Neural progenitor cell (in vitro differentiated cells): Measurements from ENCODE around the gene CLEC20A. TPM values are rescaled to one million over a fixed set of nuclear protein-coding genes. Genes with fewer than 3 reads are reported as not detected.

Experiments used
- DNase-seq: peaks from one replicate; pipeline ENCODE4 v3.0.0-alpha.2; 2016; ENCODE audit warnings: low spot score
- H2AFZ ChIP-seq: fragments of 200-600 bp; sonication (generic); replicated peaks from 2 replicates; pipeline ENCODE4 v1.6.1; 2016; ENCODE audit warnings: antibody characterized with exemption
- H3F3A ChIP-seq: fragments of 200-600 bp; sonication (generic); 2 replicates; pipeline ENCODE4 v1.6.1; 2016; ENCODE audit warnings: antibody characterized with exemption, low read depth
- H3K27ac ChIP-seq: fragments of 200-600 bp; sonication (generic); 2 replicates; pipeline ENCODE4 v1.5.1; 2016; ENCODE audit warnings: mild to moderate bottlenecking
- H3K27me3 ChIP-seq: fragments of 200-600 bp; sonication (generic); 2 replicates; pipeline ENCODE4 v1.6.1; 2016; ENCODE audit warnings: mild to moderate bottlenecking, moderate library complexity
- H3K36me3 ChIP-seq: fragments of 200-600 bp; sonication (generic); 2 replicates; pipeline ENCODE4 v1.5.1; 2016
- H3K4me1 ChIP-seq: fragments of 200-600 bp; sonication (generic); 2 replicates; pipeline ENCODE4 v1.6.1; 2016; ENCODE audit warnings: mixed run types
- H3K4me2 ChIP-seq: fragments of 200-600 bp; sonication (generic); 2 replicates; pipeline ENCODE4 v1.6.1; 2016
- H3K4me3 ChIP-seq: fragments of 200-600 bp; sonication (generic); 2 replicates; pipeline ENCODE4 v1.5.1; 2016
- H3K79me2 ChIP-seq: fragments of 200-600 bp; sonication (generic); 2 replicates; pipeline ENCODE4 v1.6.1; 2016; ENCODE audit warnings: low read depth
- H3K9ac ChIP-seq: fragments of 200-600 bp; sonication (generic); 2 replicates; pipeline ENCODE4 v1.6.1; 2016
- H3K9me3 ChIP-seq: fragments of 200-600 bp; sonication (generic); 2 replicates; pipeline ENCODE4 v1.5.1; 2016; ENCODE audit warnings: low read depth
- H4K20me1 ChIP-seq: fragments of 200-600 bp; sonication (generic); 2 replicates; pipeline ENCODE4 v1.6.1; 2016; ENCODE audit warnings: low read depth
- H3K27ac Mint-ChIP-seq: 3 replicates; pipeline ENCODE4 v1.8.0; 2021; ENCODE audit warnings: mixed read lengths
- H3K27me3 Mint-ChIP-seq: 2 replicates; pipeline ENCODE4 v1.8.0; 2022; ENCODE audit warnings: low read depth, mild to moderate bottlenecking, inconsistent platforms, moderate library complexity, mixed read lengths; ENCODE audit not compliant: insufficient read depth
- H3K36me3 Mint-ChIP-seq: 3 replicates; pipeline ENCODE4 v1.8.0; 2021; ENCODE audit warnings: mixed read lengths
- H3K4me1 Mint-ChIP-seq: 3 replicates; pipeline ENCODE4 v1.8.0; 2021; ENCODE audit warnings: mixed read lengths
- H3K4me3 Mint-ChIP-seq: 3 replicates; pipeline ENCODE4 v1.8.0; 2021; ENCODE audit warnings: mild to moderate bottlenecking, moderate library complexity, mixed read lengths
- H3K9me3 Mint-ChIP-seq: 3 replicates; pipeline ENCODE4 v1.8.0; 2020; ENCODE audit warnings: mixed read lengths
- EZH2 ChIP-seq: fragments of 200-600 bp; sonication (generic); IDR thresholded peaks from 2 replicates; pipeline ENCODE4 v1.6.1; 2017; ENCODE audit warnings: antibody characterized with exemption, mild to moderate bottlenecking, moderate library complexity
- EZH2phosphoT487 ChIP-seq: fragments of 200-600 bp; sonication (generic); IDR thresholded peaks from 2 replicates; pipeline ENCODE4 v1.6.1; 2017; ENCODE audit warnings: antibody characterized with exemption
- total RNA-seq: library from RNA; depleted of rRNA; stranded (reverse); fragments of >200 nt; gene quantifications from 2 replicates; pipeline ENCODE4 v1.2.3, GENCODE V29; 2015; ENCODE audit warnings: low replicate concordance
- TF ChIP-seq, protein P1 (sequence below): fragments of 200-600 bp; sonication (generic); IDR thresholded peaks from 2 replicates; pipeline ENCODE4 v1.5.1; 2017; ENCODE audit warnings: antibody characterized with exemption, mild to moderate bottlenecking

Gene CLEC20A
- total RNA-seq, 1 donor from 2014 or later = not detected

DNA sequence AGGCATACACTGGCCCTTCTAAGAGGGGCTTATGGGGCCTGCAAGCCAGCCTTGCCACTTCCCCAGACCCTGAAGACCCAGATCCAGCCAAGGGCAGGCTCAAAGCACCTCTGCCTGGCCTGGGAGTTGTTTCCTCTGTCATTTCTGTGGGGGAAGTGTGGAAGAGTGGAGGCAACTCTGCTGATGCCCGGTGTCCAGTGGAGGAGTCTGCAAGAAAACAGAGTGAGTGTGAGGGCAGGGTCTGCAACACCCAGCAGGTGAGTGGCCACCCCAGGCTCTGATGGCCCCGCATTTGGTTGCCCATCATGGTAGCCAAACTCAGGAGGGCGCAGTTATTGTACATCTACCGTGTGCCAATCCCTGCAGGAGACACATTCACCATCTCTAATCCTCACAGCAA lies 8.4 kb downstream of the CLEC20A start:
- Histone ChIP-seq H3K4me2 (no peak overlapping the region), H3K4me1 (no peaks in the 10 kb centered on the region), H2AFZ (no peak overlapping the region), H3K9me3 (no peaks in the 10 kb centered on the region), H3K79me2 (no peaks in the 10 kb centered on the region), H4K20me1 (no peaks in the 10 kb centered on the region), H3K9ac (no peak overlapping the region), H3F3A (no peaks in the 10 kb centered on the region), H3K27ac (no peak overlapping the region), H3K36me3 (no peaks in the 10 kb centered on the region), H3K27me3 (no peaks in the 10 kb centered on the region), H3K4me3 (no peak overlapping the region)
- Mint-ChIP-seq H3K4me3 (no peak overlapping the region), H3K4me1 (peaks cover 6% of the 10 kb centered on the region), H3K36me3 (peaks cover 1% of the 10 kb centered on the region), H3K9me3 (no peaks in the 10 kb centered on the region), H3K27ac (no peak overlapping the region), H3K27me3 (peaks cover 8% of the 10 kb centered on the region)
- DNase-seq = no peak
- TF ChIP-seq EZH2 = no peak
- TF ChIP-seq EZH2phosphoT487 = no peak
- TF ChIP-seq, protein P1, sequence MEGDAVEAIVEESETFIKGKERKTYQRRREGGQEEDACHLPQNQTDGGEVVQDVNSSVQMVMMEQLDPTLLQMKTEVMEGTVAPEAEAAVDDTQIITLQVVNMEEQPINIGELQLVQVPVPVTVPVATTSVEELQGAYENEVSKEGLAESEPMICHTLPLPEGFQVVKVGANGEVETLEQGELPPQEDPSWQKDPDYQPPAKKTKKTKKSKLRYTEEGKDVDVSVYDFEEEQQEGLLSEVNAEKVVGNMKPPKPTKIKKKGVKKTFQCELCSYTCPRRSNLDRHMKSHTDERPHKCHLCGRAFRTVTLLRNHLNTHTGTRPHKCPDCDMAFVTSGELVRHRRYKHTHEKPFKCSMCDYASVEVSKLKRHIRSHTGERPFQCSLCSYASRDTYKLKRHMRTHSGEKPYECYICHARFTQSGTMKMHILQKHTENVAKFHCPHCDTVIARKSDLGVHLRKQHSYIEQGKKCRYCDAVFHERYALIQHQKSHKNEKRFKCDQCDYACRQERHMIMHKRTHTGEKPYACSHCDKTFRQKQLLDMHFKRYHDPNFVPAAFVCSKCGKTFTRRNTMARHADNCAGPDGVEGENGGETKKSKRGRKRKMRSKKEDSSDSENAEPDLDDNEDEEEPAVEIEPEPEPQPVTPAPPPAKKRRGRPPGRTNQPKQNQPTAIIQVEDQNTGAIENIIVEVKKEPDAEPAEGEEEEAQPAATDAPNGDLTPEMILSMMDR = no peak

DNA sequence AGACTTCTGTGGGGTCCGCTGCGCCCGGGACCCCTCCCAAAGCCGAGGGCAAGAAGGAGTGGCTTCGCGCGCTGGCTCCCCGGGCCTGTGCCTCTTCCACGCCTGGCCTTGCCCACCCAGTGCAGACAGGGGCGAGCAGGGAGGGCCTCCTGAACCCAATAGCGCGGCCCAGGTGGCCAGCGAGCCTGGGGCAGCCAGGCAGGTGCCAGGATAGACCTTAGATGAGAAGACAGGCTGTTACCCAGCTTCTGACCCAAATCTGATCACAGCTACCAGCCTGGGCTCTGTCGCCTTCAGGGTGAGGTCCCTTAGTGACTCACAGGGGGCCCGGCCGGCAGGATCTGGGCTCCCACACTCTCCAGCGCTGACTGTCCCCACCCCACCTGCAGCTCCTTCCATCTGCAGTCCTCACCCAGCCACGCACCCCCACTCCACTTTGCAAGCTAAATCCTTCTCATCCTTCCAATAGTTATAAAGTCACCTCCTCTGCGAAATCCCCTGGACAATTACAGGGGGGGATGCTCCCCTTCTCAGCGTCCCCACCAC lies 9.6 kb downstream of the CLEC20A start:
- peaks cover 3% of the 10 kb centered on the region for H3K36me3 Mint-ChIP-seq
- Histone ChIP-seq H3K4me1 (peaks cover 5% of the 10 kb centered on the region), H3K27me3 (no peaks in the 10 kb centered on the region), H3K4me3 (no peak overlapping the region), H3K36me3 (no peaks in the 10 kb centered on the region), H3K9me3 (no peaks in the 10 kb centered on the region), H3K4me2 (no peak overlapping the region), H2AFZ (no peak overlapping the region), H4K20me1 (no peaks in the 10 kb centered on the region), H3K79me2 (no peaks in the 10 kb centered on the region), H3F3A (no peaks in the 10 kb centered on the region), H3K27ac (no peak overlapping the region), H3K9ac (no peak overlapping the region)
- TF ChIP-seq EZH2 (no peak), EZH2phosphoT487 (no peak)
- TF ChIP-seq, protein P1 = no peak
- peaks cover 8% of the 10 kb centered on the region for H3K27me3 Mint-ChIP-seq
- H3K4me1 Mint-ChIP-seq = peaks cover 6% of the 10 kb centered on the region
- H3K27ac Mint-ChIP-seq = peak overlapping the region; percentile 57
- H3K4me3 Mint-ChIP-seq = no peak overlapping the region
- no peaks in the 10 kb centered on the region for H3K9me3 Mint-ChIP-seq
- DNase-seq = no peak

DNA sequence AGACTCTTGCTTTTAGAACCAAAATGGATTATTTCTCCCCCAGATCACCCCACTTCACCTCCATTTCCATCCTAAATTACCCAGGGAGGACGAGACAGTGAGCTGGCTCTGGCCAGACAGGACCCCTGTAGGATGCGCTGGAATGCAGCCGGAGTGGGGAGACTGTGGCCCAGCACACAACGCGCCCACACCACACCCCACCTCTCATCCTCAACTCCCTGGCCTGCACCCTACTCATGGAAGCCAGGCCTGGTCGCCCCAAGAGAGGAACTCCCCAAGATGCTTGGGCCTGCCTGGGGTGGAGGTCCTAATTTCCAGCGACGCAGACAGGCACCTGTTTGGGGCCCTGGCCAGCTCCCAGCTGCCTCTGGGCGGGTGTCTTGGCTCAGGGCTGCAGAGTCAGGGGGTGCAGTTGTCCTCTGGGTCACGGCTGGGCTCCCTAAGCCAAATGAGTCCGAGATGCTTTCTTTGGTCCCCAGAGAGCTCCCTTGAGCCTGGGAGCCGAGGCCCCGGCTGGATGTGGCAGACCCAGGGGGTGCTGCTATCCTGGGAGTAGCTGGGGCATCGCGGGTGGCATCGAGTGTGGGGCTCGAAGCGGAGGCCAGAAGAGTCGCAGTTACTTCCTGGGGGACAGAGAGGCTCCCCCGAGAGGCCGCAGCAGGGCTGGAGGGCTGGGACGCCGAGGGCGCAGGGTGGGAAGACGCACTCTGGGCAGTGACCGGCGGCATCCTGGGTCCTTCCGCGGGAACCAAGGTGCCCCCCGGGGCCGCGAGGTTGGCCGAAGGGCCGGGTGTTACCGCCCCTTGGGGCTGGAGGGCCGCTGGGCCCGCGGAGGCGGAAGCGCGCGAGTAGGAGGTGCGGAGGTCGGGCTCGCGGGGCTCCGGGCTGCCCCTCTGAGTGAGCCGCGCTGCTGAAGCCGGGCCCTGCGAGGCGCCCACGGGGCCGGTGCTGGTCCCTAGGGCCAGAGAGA lies 10.4 kb downstream of the CLEC20A start:
- Mint-ChIP-seq H3K4me1 (peaks cover 6% of the 10 kb centered on the region), H3K36me3 (peaks cover 3% of the 10 kb centered on the region), H3K27me3 (peaks cover 8% of the 10 kb centered on the region), H3K27ac (no peak overlapping the region), H3K9me3 (no peaks in the 10 kb centered on the region), H3K4me3 (no peak overlapping the region)
- Histone ChIP-seq H3K9me3 (no peaks in the 10 kb centered on the region), H4K20me1 (no peaks in the 10 kb centered on the region), H2AFZ (no peak overlapping the region), H3K79me2 (no peaks in the 10 kb centered on the region), H3K27ac (no peak overlapping the region), H3K27me3 (no peaks in the 10 kb centered on the region), H3K36me3 (no peaks in the 10 kb centered on the region), H3K9ac (no peak overlapping the region), H3K4me3 (no peak overlapping the region), H3K4me1 (peaks cover 6% of the 10 kb centered on the region), H3K4me2 (no peak overlapping the region), H3F3A (no peaks in the 10 kb centered on the region)
- TF ChIP-seq, protein P1 = no peak
- DNase-seq = no peak
